GM23338 (cell line): ENCODE results near the gene DYNC2LI1. TPM values are rescaled to one million over a fixed set of nuclear protein-coding genes. Genes with fewer than 3 reads are reported as not detected.
A peak's percentile ranks its signal among the peaks of the same experiment; 100 is the strongest.

Source experiments
- ATAC-seq: fragments of 200-7000 bp; cut with Tn5 transposase; 3 replicates; pipeline ENCODE4 v1.9.1; 2020
- DNase-seq: peaks from one replicate; pipeline ENCODE4 v3.0.0-alpha.2; 2015; ENCODE audit warnings: low spot score
- H2AFZ ChIP-seq: fragments of 200-600 bp; sonication (generic); 2 replicates; pipeline ENCODE4 v1.8.0; 2016; ENCODE audit warnings: antibody characterized with exemption, mild to moderate bottlenecking, moderate library complexity
- H3F3A ChIP-seq: fragments of 200-600 bp; sonication (generic); replicated peaks from 2 replicates; pipeline ENCODE4 v1.8.0; 2017; ENCODE audit warnings: antibody characterized with exemption, mixed run types, low read depth
- H3K27ac ChIP-seq: fragments of 200-600 bp; sonication (generic); 2 replicates; pipeline ENCODE4 v1.6.1; 2016; ENCODE audit warnings: low read depth
- H3K27me3 ChIP-seq: fragments of 200-600 bp; sonication (generic); 2 replicates; pipeline ENCODE4 v1.8.0; 2016; ENCODE audit warnings: mild to moderate bottlenecking, mixed run types, moderate library complexity; ENCODE audit not compliant: insufficient read depth
- H3K36me3 ChIP-seq: fragments of 200-600 bp; sonication (generic); 2 replicates; pipeline ENCODE4 v1.8.0; 2016; ENCODE audit warnings: mild to moderate bottlenecking; ENCODE audit not compliant: insufficient read depth
- H3K4me1 ChIP-seq: fragments of 200-600 bp; sonication (generic); 2 replicates; pipeline ENCODE4 v1.8.0; 2016; ENCODE audit warnings: mild to moderate bottlenecking, moderate library complexity; ENCODE audit not compliant: insufficient read depth
- H3K4me2 ChIP-seq: fragments of 200-600 bp; sonication (generic); 2 replicates; pipeline ENCODE4 v1.7.1; 2017; ENCODE audit warnings: mixed run types
- H3K4me3 ChIP-seq: fragments of 200-600 bp; sonication (generic); 2 replicates; pipeline ENCODE4 v1.6.1; 2016; ENCODE audit warnings: mixed run types
- H3K79me2 ChIP-seq: fragments of 200-600 bp; sonication (generic); replicated peaks from 2 replicates; pipeline ENCODE4 v1.8.0; 2017; ENCODE audit warnings: mild to moderate bottlenecking; ENCODE audit not compliant: insufficient read depth
- H3K9me2 ChIP-seq: fragments of 200-600 bp; sonication (generic); 2 replicates; pipeline ENCODE4 v1.8.0; 2017; ENCODE audit not compliant: insufficient read depth
- H4K20me1 ChIP-seq: fragments of 200-600 bp; sonication (generic); replicated peaks from 2 replicates; pipeline ENCODE4 v1.8.0; 2017; ENCODE audit warnings: mild to moderate bottlenecking; ENCODE audit not compliant: insufficient read depth
- H3K27ac Mint-ChIP-seq: 2 replicates; pipeline ENCODE4 v1.8.0; 2020; ENCODE audit warnings: inconsistent platforms, mild to moderate bottlenecking, moderate library complexity, mixed read lengths
- H3K27me3 Mint-ChIP-seq: 3 replicates; pipeline ENCODE4 v1.8.0; 2022; ENCODE audit warnings: low read depth, mild to moderate bottlenecking, moderate library complexity, mixed read lengths, inconsistent platforms; ENCODE audit not compliant: insufficient read depth, poor library complexity
- H3K36me3 Mint-ChIP-seq: 3 replicates; pipeline ENCODE4 v1.8.0; 2021; ENCODE audit warnings: low read depth, mild to moderate bottlenecking, inconsistent platforms, moderate library complexity, mixed read lengths
- H3K4me1 Mint-ChIP-seq: 3 replicates; pipeline ENCODE4 v1.8.0; 2020; ENCODE audit warnings: mild to moderate bottlenecking, inconsistent platforms, mixed read lengths
- H3K4me3 Mint-ChIP-seq: 3 replicates; pipeline ENCODE4 v1.8.0; 2021; ENCODE audit warnings: moderate library complexity, mild to moderate bottlenecking, inconsistent platforms, mixed read lengths
- H3K9me3 Mint-ChIP-seq: 3 replicates; pipeline ENCODE4 v1.8.0; 2020; ENCODE audit warnings: moderate library complexity, mild to moderate bottlenecking, inconsistent platforms, mixed read lengths
- CREB1 ChIP-seq: fragments of 250-450 bp; sonication (Bioruptor Pico); IDR thresholded peaks from 2 replicates; pipeline ENCODE4 v1.5.0; 2020; ENCODE audit warnings: low read depth, mild to moderate bottlenecking, moderate library complexity
- CTCF ChIP-seq, 2 experiments: fragments of 200-600 bp in 1 of 2; sonication (generic) in 1 of 2; conservative IDR thresholded peaks; 2 replicates each; pipeline versions ENCODE4 v1.5.1 to v1.6.1; 2016 to 2017; ENCODE audit warnings: antibody characterized with exemption in 2 of 2, low read depth in 2 of 2, mild to moderate bottlenecking in 2 of 2, moderate library complexity in 1 of 2
- ETS1 ChIP-seq: IDR thresholded peaks from 2 replicates; pipeline ENCODE4 v1.6.1; 2016; ENCODE audit warnings: antibody characterized with exemption
- EZH2phosphoT487 ChIP-seq: fragments of 200-600 bp; sonication (generic); IDR thresholded peaks from one replicate; pipeline ENCODE4 v1.8.1; 2018; ENCODE audit warnings: antibody characterized with exemption; ENCODE audit not compliant: unreplicated experiment
- JUNB ChIP-seq: IDR thresholded peaks from one replicate; pipeline ENCODE4 v1.6.1; 2016; ENCODE audit warnings: antibody characterized with exemption; ENCODE audit not compliant: unreplicated experiment
- NANOG ChIP-seq: IDR thresholded peaks from 2 replicates; pipeline ENCODE4 v1.6.1; 2016; ENCODE audit warnings: antibody characterized with exemption, borderline replicate concordance
- POLR2AphosphoS5 ChIP-seq: IDR thresholded peaks from 2 replicates; pipeline ENCODE4 v1.6.1; 2016; ENCODE audit warnings: antibody characterized with exemption, low read depth
- REST ChIP-seq: IDR thresholded peaks from one replicate; pipeline ENCODE4 v1.6.1; 2018; ENCODE audit warnings: antibody characterized with exemption; ENCODE audit not compliant: unreplicated experiment
- ZNF462 ChIP-seq: fragments of 250-450 bp; sonication (Bioruptor Pico); IDR thresholded peaks from 2 replicates; pipeline ENCODE4 v1.5.0; 2020; ENCODE audit warnings: mild to moderate bottlenecking, moderate library complexity
- polyA plus RNA-seq: library from polyadenylated mRNA; unstranded; fragments of >200 nt; fragmentation: Nextera tagmentation; extraction: Ambion mirVana; gene quantifications from 2 replicates; pipeline ENCODE4 v1.2.1, GENCODE V29; 2016
- total RNA-seq: library from RNA; depleted of rRNA; stranded (reverse); fragments of >200 nt; shearing (Covaris generic); gene quantifications from 2 replicates; pipeline ENCODE4 v1.2.3, GENCODE V29; 2014

Gene DYNC2LI1
- total and polyA plus RNA-seq, 2 experiments from 2014 or later, result 8.4 to 11.5 TPM

GRCh38 chr2:43841949-43842865, 68.4 kb downstream of the DYNC2LI1 start:
- H3K36me3 Mint-ChIP-seq, result no peaks in the 10 kb centered on the region
- Histone ChIP-seq H4K20me1 (no peaks in the 10 kb centered on the region), H3K4me2 (no peak overlapping the region), H2AFZ (peak overlapping the region; percentile 52; the same call in 1 of the 2 replicates), H3F3A (no peaks in the 10 kb centered on the region), H3K4me3 (no peak overlapping the region), H3K79me2 (no peaks in the 10 kb centered on the region), H3K27me3 (no peaks in the 10 kb centered on the region), H3K9me2 (0 out of 2 replicates have a peak, but pooled peaks cover 5% of the 10 kb centered on the region), H3K27ac (no peak overlapping the region), H3K36me3 (no peaks in the 10 kb centered on the region), H3K4me1 (no peaks in the 10 kb centered on the region; the same call in 1 of the 2 replicates)
- H3K4me3 Mint-ChIP-seq, result no peak overlapping the region
- no peak overlapping the region for H3K27ac Mint-ChIP-seq
- TF ChIP-seq CREB1 (CRISPR knock-in tag), result no peak
- no peak for TF ChIP-seq ZNF462 (CRISPR knock-in tag)
- TF ChIP-seq REST, result no peak
- TF ChIP-seq JUNB, result no peak
- TF ChIP-seq ETS1, result no peak
- TF ChIP-seq EZH2phosphoT487, result no peak
- no peak for TF ChIP-seq NANOG
- no peak for TF ChIP-seq POLR2AphosphoS5
- TF ChIP-seq CTCF (conservative IDR thresholded peaks at IDR 0.05; ENCODE audit: low read depth in 2 of 2), result no peak
- H3K9me3 Mint-ChIP-seq, result no peaks in the 10 kb centered on the region
- peaks cover 6% of the 10 kb centered on the region for H3K27me3 Mint-ChIP-seq
- DNase-seq (no peak), ATAC-seq (no peak)
- H3K4me1 Mint-ChIP-seq, result peaks cover 15% of the 10 kb centered on the region
